Endothelial cell (in vitro differentiated cells): ENCODE results near the gene RALGAPB. TPM values are rescaled to one million over a fixed set of nuclear protein-coding genes. Genes with fewer than 3 reads are reported as not detected.

Experiments used
- DNase-seq: peaks from one replicate; pipeline ENCODE4 v3.0.0; 2021; ENCODE audit warnings: low spot score
- H3K27ac Mint-ChIP-seq: one replicate; pipeline ENCODE4 v1.8.0; 2021; ENCODE audit warnings: mixed read lengths, inconsistent platforms; ENCODE audit not compliant: unreplicated experiment
- H3K27me3 Mint-ChIP-seq: one replicate; pipeline ENCODE4 v1.8.0; 2021; ENCODE audit warnings: mild to moderate bottlenecking, moderate library complexity, mixed read lengths, inconsistent platforms; ENCODE audit not compliant: unreplicated experiment
- H3K36me3 Mint-ChIP-seq: one replicate; pipeline ENCODE4 v1.8.0; 2021; ENCODE audit warnings: mild to moderate bottlenecking, low read depth, mixed read lengths, inconsistent platforms; ENCODE audit not compliant: unreplicated experiment
- H3K4me1 Mint-ChIP-seq: one replicate; pipeline ENCODE4 v1.8.0; 2021; ENCODE audit warnings: mild to moderate bottlenecking, mixed read lengths, inconsistent platforms; ENCODE audit not compliant: unreplicated experiment
- H3K4me3 Mint-ChIP-seq: one replicate; pipeline ENCODE4 v1.8.0; 2021; ENCODE audit warnings: mild to moderate bottlenecking, mixed read lengths, inconsistent platforms; ENCODE audit not compliant: unreplicated experiment
- H3K9me3 Mint-ChIP-seq: one replicate; pipeline ENCODE4 v1.8.0; 2021; ENCODE audit warnings: mixed read lengths, inconsistent platforms; ENCODE audit not compliant: unreplicated experiment
- CTCF ChIP-seq: fragments of 200-600 bp; sonication (generic); IDR thresholded peaks from one replicate; pipeline ENCODE4 v1.5.0; 2021; ENCODE audit warnings: antibody characterized with exemption; ENCODE audit not compliant: unreplicated experiment
- total RNA-seq: library from RNA; stranded (reverse); fragmentation: NEBNext Ultra II Directional; extraction: Animal tissue kit (Norgen Biotek cat#: 25700); gene quantifications from one replicate; pipeline ENCODE4 v1.2.1, GENCODE V29; 2021; ENCODE audit not compliant: unreplicated experiment

Gene RALGAPB
- total RNA-seq, 1 donor from 2014 or later: 46.0 TPM

- no peak overlapping the region for H3K4me3 Mint-ChIP-seq
- H3K27ac Mint-ChIP-seq: no peak overlapping the region
- no peak for DNase-seq
- H3K4me1 Mint-ChIP-seq: peaks cover 8% of the 10 kb centered on the region
- no peaks in the 10 kb centered on the region for H3K9me3 Mint-ChIP-seq
- H3K36me3 Mint-ChIP-seq: peaks cover 38% of the 10 kb centered on the region
- H3K27me3 Mint-ChIP-seq: no peaks in the 10 kb centered on the region
- no peak for TF ChIP-seq CTCF
These were observed 63.7 kb downstream of the RALGAPB start for GRCh38 chr20:38536310-38536709.

GRCh38 chr20:38537176-38537575 lies 64.5 kb downstream of the RALGAPB start:
- peaks cover 46% of the 10 kb centered on the region for H3K36me3 Mint-ChIP-seq
- no peak for TF ChIP-seq CTCF
- H3K9me3 Mint-ChIP-seq: no peaks in the 10 kb centered on the region
- no peaks in the 10 kb centered on the region for H3K27me3 Mint-ChIP-seq
- no peak for DNase-seq
- no peak overlapping the region for H3K4me3 Mint-ChIP-seq
- H3K27ac Mint-ChIP-seq: no peak overlapping the region
- peaks cover 9% of the 10 kb centered on the region for H3K4me1 Mint-ChIP-seq

- H3K9me3 Mint-ChIP-seq: no peaks in the 10 kb centered on the region
- no peak overlapping the region for H3K27ac Mint-ChIP-seq
- no peak for TF ChIP-seq CTCF
- H3K4me1 Mint-ChIP-seq: peaks cover 9% of the 10 kb centered on the region
- no peak for DNase-seq
- H3K4me3 Mint-ChIP-seq: no peak overlapping the region
- H3K36me3 Mint-ChIP-seq: peaks cover 41% of the 10 kb centered on the region
- no peaks in the 10 kb centered on the region for H3K27me3 Mint-ChIP-seq
These were observed 66.1 kb downstream of the RALGAPB start for GRCh38 chr20:38538789-38539188.

GRCh38 chr20:38543014-38543906 lies 70.6 kb downstream of the RALGAPB start:
- Mint-ChIP-seq H3K27me3 (peaks cover 5% of the 10 kb centered on the region), H3K36me3 (peaks cover 35% of the 10 kb centered on the region)

More at GRCh38 chr20:38543014-38543906, 70.6 kb downstream of the RALGAPB start:
- no peak overlapping the region for H3K27ac Mint-ChIP-seq
- H3K9me3 Mint-ChIP-seq: no peaks in the 10 kb centered on the region
- H3K4me3 Mint-ChIP-seq: no peak overlapping the region
- peaks cover 9% of the 10 kb centered on the region for H3K4me1 Mint-ChIP-seq
- DNase-seq: no peak
- TF ChIP-seq CTCF: no peak
